Panc1 (cell line): ENCODE measurements around the gene NINL. TPM values are rescaled to one million over a fixed set of nuclear protein-coding genes. Genes with fewer than 3 reads are reported as not detected.

Experiments
- ATAC-seq: fragments of 200-7000 bp; cut with Tn5 transposase; 2 replicates; pipeline ENCODE4 v1.9.1; 2020; ENCODE audit warnings: mild to moderate bottlenecking, moderate library complexity
- BruUV-seq: library from RNA; stranded (reverse); fragments of 400-500 nt; replicated peaks from 2 replicates; lab custom pipeline; 2021; lab: Mats Ljungman, UMichigan
- CTCF ChIA-PET: fragments of 300-600 bp; sonication (Branson Sonifier 250); formaldehyde crosslinking; loops from one replicate; lab custom pipeline; 2022; ENCODE audit warnings: antibody characterized with exemption; lab: Charles Lee
- POLR2A ChIA-PET: fragments of 300-600 bp; sonication (Branson Sonifier 250); formaldehyde crosslinking; loops from one replicate; lab custom pipeline; 2022; ENCODE audit warnings: antibody characterized with exemption; lab: Charles Lee
- DNase-seq: peaks from one replicate; pipeline ENCODE4 v3.0.0-alpha.2; 2010; ENCODE audit warnings: low read depth, low spot score
- H3K27ac ChIP-seq: 2 replicates; pipeline ENCODE4 v1.5.1; 2011; ENCODE audit warnings: mild to moderate bottlenecking, low read length, inconsistent platforms
- H3K27me3 ChIP-seq: fragments of 200-500 bp; sonication (Bioruptor generic); 2 replicates; pipeline ENCODE4 v1.6.0; 2014; ENCODE audit warnings: low read length, inconsistent platforms; ENCODE audit not compliant: control insufficient read depth, insufficient read depth
- H3K36me3 ChIP-seq: fragments of 200-500 bp; sonication (Bioruptor generic); 2 replicates; pipeline ENCODE4 v1.5.1; 2014; ENCODE audit warnings: inconsistent platforms, mild to moderate bottlenecking, low read length, moderate library complexity; ENCODE audit not compliant: control insufficient read depth, insufficient read depth
- H3K4me1 ChIP-seq: 2 replicates; pipeline ENCODE4 v1.5.1; 2011; ENCODE audit warnings: inconsistent platforms, mild to moderate bottlenecking, low read length, moderate library complexity; ENCODE audit not compliant: control insufficient read depth, insufficient read depth
- H3K4me3 ChIP-seq, 2 experiments: 2 replicates each; pipeline ENCODE4 v1.5.1; 2011 to 2012; ENCODE audit warnings: low read depth in 2 of 2, low read length in 2 of 2, mild to moderate bottlenecking in 2 of 2, inconsistent platforms in 1 of 2, moderate library complexity in 1 of 2
- H3K9me3 ChIP-seq: fragments of 200-500 bp; sonication (Bioruptor generic); 2 replicates; pipeline ENCODE4 v1.5.1; 2014; ENCODE audit warnings: low read depth, mild to moderate bottlenecking, inconsistent platforms, low read length, moderate library complexity; ENCODE audit not compliant: control insufficient read depth, insufficient read depth
- POLR2AphosphoS5 ChIP-seq: IDR thresholded peaks from 2 replicates; pipeline ENCODE4 v1.6.1; 2012; ENCODE audit warnings: mild to moderate bottlenecking, low read depth, low read length, moderate library complexity
- SIN3A ChIP-seq: IDR thresholded peaks from 2 replicates; pipeline ENCODE4 v1.6.1; 2012; ENCODE audit warnings: low read depth, mild to moderate bottlenecking, low read length, moderate library complexity, borderline replicate concordance; ENCODE audit not compliant: insufficient read depth
- TCF7L2 ChIP-seq: IDR thresholded peaks from 2 replicates; pipeline ENCODE4 v1.6.1; 2011; ENCODE audit warnings: mild to moderate bottlenecking, low read depth, low read length, inconsistent platforms
- in situ Hi-C: cut with HindIII; loops from 2 replicates; pipeline ENCODE4 v1.10.0; 2016; ENCODE audit warnings: low sequenced_read_pairs, low pct_unique_long_range_greater_than_20kb
- intact Hi-C: fragments of 100-400 bp; cut with micrococcal nuclease; formaldehyde crosslinking; loops from one replicate; pipeline ENCODE4 v1.10.0; 2022; ENCODE audit not compliant: unreplicated experiment
- total RNA-seq: library from RNA; stranded (reverse); gene quantifications from one replicate; pipeline ENCODE4 v1.2.1, GENCODE V29; 2021; ENCODE audit not compliant: unreplicated experiment
- TF ChIP-seq, protein P1 (sequence below), 2 experiments: IDR thresholded peaks; 2 replicates each; pipeline ENCODE4 v1.6.1; 2011 to 2012; ENCODE audit warnings: low read depth in 2 of 2, control low read depth in 1 of 2, low read length in 1 of 2, mild to moderate bottlenecking in 1 of 2, moderate library complexity in 1 of 2; ENCODE audit not compliant: insufficient read depth in 1 of 2
- TF ChIP-seq, protein P2 (sequence below): fragments of 450-650 bp; IDR thresholded peaks from 2 replicates; pipeline ENCODE4 v1.5.1; 2017; ENCODE audit warnings: mild to moderate bottlenecking

NINL gene
- total RNA-seq, 1 experiment from 2014 or later, result 25.0 TPM

DNA sequence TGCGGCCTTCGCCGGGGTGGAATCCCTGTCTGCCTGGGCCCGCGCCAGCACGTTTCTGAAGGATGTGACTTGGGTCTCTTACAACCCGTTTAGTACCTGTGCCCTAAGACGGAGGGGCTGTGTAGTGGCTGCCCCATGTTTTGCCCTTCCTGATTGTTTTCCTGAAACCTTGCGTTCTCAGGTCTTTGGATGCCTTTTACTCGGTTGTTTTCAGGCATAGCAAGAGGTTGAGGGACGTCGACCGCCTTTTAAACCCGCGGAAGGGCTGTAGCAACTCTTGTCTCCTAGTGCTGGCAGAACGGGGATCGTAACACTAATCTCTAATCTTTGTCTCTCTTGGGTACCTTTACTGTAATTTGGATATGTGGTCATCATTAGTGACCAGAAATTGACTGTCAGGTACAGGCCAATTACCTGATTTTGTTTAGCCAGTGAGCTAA, 39.2 kb upstream of the NINL start:
- DNase-seq, result no peak
- no peak for ATAC-seq
- H3K27ac ChIP-seq, result peak overlapping the region; percentile 100
- in situ Hi-C loops, result no loop called here
- CTCF ChIA-PET, result interaction anchor here (0.6 kb wide), 1 partner anchor 182 kb away, joined by 3 read pairs; no protein-coding TSS in a partner anchor
- no TSS peak for BruUV-seq
- POLR2A ChIA-PET, result no interaction called here
- TF ChIP-seq, protein P1, sequence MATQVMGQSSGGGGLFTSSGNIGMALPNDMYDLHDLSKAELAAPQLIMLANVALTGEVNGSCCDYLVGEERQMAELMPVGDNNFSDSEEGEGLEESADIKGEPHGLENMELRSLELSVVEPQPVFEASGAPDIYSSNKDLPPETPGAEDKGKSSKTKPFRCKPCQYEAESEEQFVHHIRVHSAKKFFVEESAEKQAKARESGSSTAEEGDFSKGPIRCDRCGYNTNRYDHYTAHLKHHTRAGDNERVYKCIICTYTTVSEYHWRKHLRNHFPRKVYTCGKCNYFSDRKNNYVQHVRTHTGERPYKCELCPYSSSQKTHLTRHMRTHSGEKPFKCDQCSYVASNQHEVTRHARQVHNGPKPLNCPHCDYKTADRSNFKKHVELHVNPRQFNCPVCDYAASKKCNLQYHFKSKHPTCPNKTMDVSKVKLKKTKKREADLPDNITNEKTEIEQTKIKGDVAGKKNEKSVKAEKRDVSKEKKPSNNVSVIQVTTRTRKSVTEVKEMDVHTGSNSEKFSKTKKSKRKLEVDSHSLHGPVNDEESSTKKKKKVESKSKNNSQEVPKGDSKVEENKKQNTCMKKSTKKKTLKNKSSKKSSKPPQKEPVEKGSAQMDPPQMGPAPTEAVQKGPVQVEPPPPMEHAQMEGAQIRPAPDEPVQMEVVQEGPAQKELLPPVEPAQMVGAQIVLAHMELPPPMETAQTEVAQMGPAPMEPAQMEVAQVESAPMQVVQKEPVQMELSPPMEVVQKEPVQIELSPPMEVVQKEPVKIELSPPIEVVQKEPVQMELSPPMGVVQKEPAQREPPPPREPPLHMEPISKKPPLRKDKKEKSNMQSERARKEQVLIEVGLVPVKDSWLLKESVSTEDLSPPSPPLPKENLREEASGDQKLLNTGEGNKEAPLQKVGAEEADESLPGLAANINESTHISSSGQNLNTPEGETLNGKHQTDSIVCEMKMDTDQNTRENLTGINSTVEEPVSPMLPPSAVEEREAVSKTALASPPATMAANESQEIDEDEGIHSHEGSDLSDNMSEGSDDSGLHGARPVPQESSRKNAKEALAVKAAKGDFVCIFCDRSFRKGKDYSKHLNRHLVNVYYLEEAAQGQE (IDR thresholded peaks at IDR 0.05; ENCODE audit: insufficient read depth in 1 of 2, low read depth in 2 of 2, low read length in 1 of 2), result no peak
- no peak for TF ChIP-seq SIN3A
- H3K4me1 ChIP-seq, result peaks cover 13% of the 10 kb centered on the region; the same call in 1 of the 2 replicates
- intact Hi-C loops, result no loop called here
- H3K4me3 ChIP-seq, result peak overlapping the region; percentile 83 to 95
- H3K27me3 ChIP-seq, result no peaks in the 10 kb centered on the region
- H3K36me3 ChIP-seq, result no peaks in the 10 kb centered on the region; the same call in 1 of the 2 replicates
- no peaks in the 10 kb centered on the region for H3K9me3 ChIP-seq

DNA sequence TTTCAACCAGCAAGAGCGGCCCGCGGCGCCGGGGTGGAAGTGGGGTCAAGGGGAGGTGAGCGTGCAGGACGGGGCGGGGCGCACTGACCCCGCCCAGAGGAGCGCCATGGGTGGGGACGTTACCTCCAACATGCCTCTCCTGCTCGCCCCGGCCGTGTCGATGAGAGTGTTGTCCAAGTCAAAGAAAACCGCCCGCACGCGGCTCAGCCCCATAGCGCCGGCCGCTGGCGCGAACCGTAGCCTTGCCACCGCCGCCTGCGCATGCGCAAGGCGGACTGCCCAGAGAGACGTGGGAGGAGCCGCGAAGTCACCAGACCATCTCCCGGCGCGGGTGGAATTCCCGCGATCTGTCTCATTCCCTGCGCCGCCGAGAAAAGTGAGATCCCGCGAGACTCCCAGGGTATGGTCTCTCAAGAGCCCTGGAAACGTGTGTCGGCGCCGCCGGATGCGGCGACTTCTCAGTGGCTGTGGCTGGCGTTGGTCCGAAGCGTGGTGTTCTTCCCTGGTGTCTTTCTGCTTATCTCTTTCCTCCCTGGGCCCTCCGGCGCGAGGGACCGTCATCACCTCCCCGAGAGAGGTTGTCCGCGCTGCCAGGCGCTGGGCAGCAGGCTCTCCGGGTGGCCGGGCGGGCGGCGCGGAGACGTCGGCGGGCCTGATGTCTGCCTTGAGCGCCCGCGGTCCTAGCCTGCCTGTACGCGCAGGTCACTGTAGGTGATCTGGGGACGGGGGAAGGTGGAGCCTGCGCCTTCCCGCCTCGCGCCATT, 38.6 kb upstream of the NINL start, which contains the start of gene NANP:
Gene NANP, minus strand, starts transcription at position 279 of the 764 bp plus-strand sequence. Its CDS starts 66 bp downstream, at position 213.
- H3K4me3 ChIP-seq, result peak within 1 kb of the TSS; percentile 83 to 95
- ATAC-seq, result peak; percentile 96
- no peaks in the 10 kb centered on the region; the same call in 1 of the 2 replicates for H3K36me3 ChIP-seq
- in situ Hi-C loops, result no loop called here
- TF ChIP-seq, protein P1 (IDR thresholded peaks at IDR 0.05; ENCODE audit: insufficient read depth in 1 of 2, low read depth in 2 of 2, low read length in 1 of 2), result peak in 1 of 2 experiments; percentile 36; a peak in 1 of 4 replicates
- TF ChIP-seq POLR2AphosphoS5 (peak; percentile 99), SIN3A (peak; percentile 89; the same call in 1 of the 2 replicates), TCF7L2 (peak; percentile 59)
- TF ChIP-seq, protein P2, sequence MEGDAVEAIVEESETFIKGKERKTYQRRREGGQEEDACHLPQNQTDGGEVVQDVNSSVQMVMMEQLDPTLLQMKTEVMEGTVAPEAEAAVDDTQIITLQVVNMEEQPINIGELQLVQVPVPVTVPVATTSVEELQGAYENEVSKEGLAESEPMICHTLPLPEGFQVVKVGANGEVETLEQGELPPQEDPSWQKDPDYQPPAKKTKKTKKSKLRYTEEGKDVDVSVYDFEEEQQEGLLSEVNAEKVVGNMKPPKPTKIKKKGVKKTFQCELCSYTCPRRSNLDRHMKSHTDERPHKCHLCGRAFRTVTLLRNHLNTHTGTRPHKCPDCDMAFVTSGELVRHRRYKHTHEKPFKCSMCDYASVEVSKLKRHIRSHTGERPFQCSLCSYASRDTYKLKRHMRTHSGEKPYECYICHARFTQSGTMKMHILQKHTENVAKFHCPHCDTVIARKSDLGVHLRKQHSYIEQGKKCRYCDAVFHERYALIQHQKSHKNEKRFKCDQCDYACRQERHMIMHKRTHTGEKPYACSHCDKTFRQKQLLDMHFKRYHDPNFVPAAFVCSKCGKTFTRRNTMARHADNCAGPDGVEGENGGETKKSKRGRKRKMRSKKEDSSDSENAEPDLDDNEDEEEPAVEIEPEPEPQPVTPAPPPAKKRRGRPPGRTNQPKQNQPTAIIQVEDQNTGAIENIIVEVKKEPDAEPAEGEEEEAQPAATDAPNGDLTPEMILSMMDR, result no peak; the same call in 1 of the 2 replicates
- H3K27ac ChIP-seq, result peak within 1 kb of the TSS; percentile 100
- ChIA-PET POLR2A (no interaction called here), CTCF (interaction anchor here (0.6 kb wide), 1 partner anchor 181 kb away, joined by 3 read pairs; no protein-coding TSS in a partner anchor)
- no peaks in the 10 kb centered on the region for H3K9me3 ChIP-seq
- BruUV-seq, result no TSS peak
- peaks cover 13% of the 10 kb centered on the region; the same call in 1 of the 2 replicates for H3K4me1 ChIP-seq
- no peaks in the 10 kb centered on the region for H3K27me3 ChIP-seq
- DNase-seq, result peak; percentile 92
- intact Hi-C loops, result no loop called here
